Neural progenitor cell (in vitro differentiated cells): Measurements from ENCODE around the gene LELP1. TPM values are rescaled to one million over a fixed set of nuclear protein-coding genes. Genes with fewer than 3 reads are reported as not detected.

Source experiments
- DNase-seq: peaks from one replicate; pipeline ENCODE4 v3.0.0-alpha.2; 2016; ENCODE audit warnings: low spot score
- H2AFZ ChIP-seq: fragments of 200-600 bp; sonication (generic); replicated peaks from 2 replicates; pipeline ENCODE4 v1.6.1; 2016; ENCODE audit warnings: antibody characterized with exemption
- H3F3A ChIP-seq: fragments of 200-600 bp; sonication (generic); 2 replicates; pipeline ENCODE4 v1.6.1; 2016; ENCODE audit warnings: antibody characterized with exemption, low read depth
- H3K27ac ChIP-seq: fragments of 200-600 bp; sonication (generic); 2 replicates; pipeline ENCODE4 v1.5.1; 2016; ENCODE audit warnings: mild to moderate bottlenecking
- H3K27me3 ChIP-seq: fragments of 200-600 bp; sonication (generic); 2 replicates; pipeline ENCODE4 v1.6.1; 2016; ENCODE audit warnings: mild to moderate bottlenecking, moderate library complexity
- H3K36me3 ChIP-seq: fragments of 200-600 bp; sonication (generic); 2 replicates; pipeline ENCODE4 v1.5.1; 2016
- H3K4me1 ChIP-seq: fragments of 200-600 bp; sonication (generic); 2 replicates; pipeline ENCODE4 v1.6.1; 2016; ENCODE audit warnings: mixed run types
- H3K4me2 ChIP-seq: fragments of 200-600 bp; sonication (generic); 2 replicates; pipeline ENCODE4 v1.6.1; 2016
- H3K4me3 ChIP-seq: fragments of 200-600 bp; sonication (generic); 2 replicates; pipeline ENCODE4 v1.5.1; 2016
- H3K79me2 ChIP-seq: fragments of 200-600 bp; sonication (generic); 2 replicates; pipeline ENCODE4 v1.6.1; 2016; ENCODE audit warnings: low read depth
- H3K9ac ChIP-seq: fragments of 200-600 bp; sonication (generic); 2 replicates; pipeline ENCODE4 v1.6.1; 2016
- H3K9me3 ChIP-seq: fragments of 200-600 bp; sonication (generic); 2 replicates; pipeline ENCODE4 v1.5.1; 2016; ENCODE audit warnings: low read depth
- H4K20me1 ChIP-seq: fragments of 200-600 bp; sonication (generic); 2 replicates; pipeline ENCODE4 v1.6.1; 2016; ENCODE audit warnings: low read depth
- H3K27ac Mint-ChIP-seq: 3 replicates; pipeline ENCODE4 v1.8.0; 2021; ENCODE audit warnings: mixed read lengths
- H3K27me3 Mint-ChIP-seq: 2 replicates; pipeline ENCODE4 v1.8.0; 2022; ENCODE audit warnings: low read depth, mild to moderate bottlenecking, inconsistent platforms, moderate library complexity, mixed read lengths; ENCODE audit not compliant: insufficient read depth
- H3K36me3 Mint-ChIP-seq: 3 replicates; pipeline ENCODE4 v1.8.0; 2021; ENCODE audit warnings: mixed read lengths
- H3K4me1 Mint-ChIP-seq: 3 replicates; pipeline ENCODE4 v1.8.0; 2021; ENCODE audit warnings: mixed read lengths
- H3K4me3 Mint-ChIP-seq: 3 replicates; pipeline ENCODE4 v1.8.0; 2021; ENCODE audit warnings: mild to moderate bottlenecking, moderate library complexity, mixed read lengths
- H3K9me3 Mint-ChIP-seq: 3 replicates; pipeline ENCODE4 v1.8.0; 2020; ENCODE audit warnings: mixed read lengths
- EZH2 ChIP-seq: fragments of 200-600 bp; sonication (generic); IDR thresholded peaks from 2 replicates; pipeline ENCODE4 v1.6.1; 2017; ENCODE audit warnings: antibody characterized with exemption, mild to moderate bottlenecking, moderate library complexity
- EZH2phosphoT487 ChIP-seq: fragments of 200-600 bp; sonication (generic); IDR thresholded peaks from 2 replicates; pipeline ENCODE4 v1.6.1; 2017; ENCODE audit warnings: antibody characterized with exemption
- total RNA-seq: library from RNA; depleted of rRNA; stranded (reverse); fragments of >200 nt; gene quantifications from 2 replicates; pipeline ENCODE4 v1.2.3, GENCODE V29; 2015; ENCODE audit warnings: low replicate concordance
- TF ChIP-seq, protein P1 (sequence below): fragments of 200-600 bp; sonication (generic); IDR thresholded peaks from 2 replicates; pipeline ENCODE4 v1.5.1; 2017; ENCODE audit warnings: antibody characterized with exemption, mild to moderate bottlenecking

Gene LELP1
- total RNA-seq, 1 donor from 2014 or later, result not detected

DNA sequence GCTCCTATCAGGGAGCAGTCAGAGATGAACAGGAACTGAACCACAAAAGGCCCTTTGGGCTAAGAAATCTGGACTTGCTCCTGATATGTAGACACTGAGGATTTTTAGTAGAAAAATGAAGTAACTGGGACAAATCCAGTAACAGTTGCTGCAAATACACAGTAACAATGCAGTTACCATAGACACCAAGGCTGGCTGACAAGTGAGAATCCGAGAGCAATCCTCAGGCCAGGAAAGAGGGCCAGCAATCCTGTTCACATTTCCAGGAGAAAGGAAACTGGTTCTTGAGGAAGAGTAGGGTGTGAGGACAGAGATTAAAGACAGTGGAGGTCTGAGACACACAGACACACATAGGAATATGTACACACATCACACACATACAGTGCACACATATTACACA lies 46.9 kb downstream of the LELP1 start:
- no peaks in the 10 kb centered on the region for H3F3A ChIP-seq
- no peaks in the 10 kb centered on the region for H3K36me3 ChIP-seq
- H3K27ac ChIP-seq, result no peak overlapping the region
- no peaks in the 10 kb centered on the region for H3K9me3 ChIP-seq
- peaks cover 7% of the 10 kb centered on the region for H3K27me3 Mint-ChIP-seq
- no peak overlapping the region for H2AFZ ChIP-seq
- H3K27me3 ChIP-seq, result no peaks in the 10 kb centered on the region
- no peak overlapping the region for H3K4me3 ChIP-seq
- no peak overlapping the region for H3K9ac ChIP-seq
- H3K36me3 Mint-ChIP-seq, result no peaks in the 10 kb centered on the region
- no peaks in the 10 kb centered on the region for H3K4me1 ChIP-seq
- no peaks in the 10 kb centered on the region for H3K9me3 Mint-ChIP-seq
- no peak overlapping the region for H3K4me3 Mint-ChIP-seq
- no peak overlapping the region for H3K27ac Mint-ChIP-seq
- H4K20me1 ChIP-seq, result no peaks in the 10 kb centered on the region
- no peaks in the 10 kb centered on the region for H3K79me2 ChIP-seq
- H3K4me2 ChIP-seq, result no peak overlapping the region
- DNase-seq, result no peak
- TF ChIP-seq, protein P1, sequence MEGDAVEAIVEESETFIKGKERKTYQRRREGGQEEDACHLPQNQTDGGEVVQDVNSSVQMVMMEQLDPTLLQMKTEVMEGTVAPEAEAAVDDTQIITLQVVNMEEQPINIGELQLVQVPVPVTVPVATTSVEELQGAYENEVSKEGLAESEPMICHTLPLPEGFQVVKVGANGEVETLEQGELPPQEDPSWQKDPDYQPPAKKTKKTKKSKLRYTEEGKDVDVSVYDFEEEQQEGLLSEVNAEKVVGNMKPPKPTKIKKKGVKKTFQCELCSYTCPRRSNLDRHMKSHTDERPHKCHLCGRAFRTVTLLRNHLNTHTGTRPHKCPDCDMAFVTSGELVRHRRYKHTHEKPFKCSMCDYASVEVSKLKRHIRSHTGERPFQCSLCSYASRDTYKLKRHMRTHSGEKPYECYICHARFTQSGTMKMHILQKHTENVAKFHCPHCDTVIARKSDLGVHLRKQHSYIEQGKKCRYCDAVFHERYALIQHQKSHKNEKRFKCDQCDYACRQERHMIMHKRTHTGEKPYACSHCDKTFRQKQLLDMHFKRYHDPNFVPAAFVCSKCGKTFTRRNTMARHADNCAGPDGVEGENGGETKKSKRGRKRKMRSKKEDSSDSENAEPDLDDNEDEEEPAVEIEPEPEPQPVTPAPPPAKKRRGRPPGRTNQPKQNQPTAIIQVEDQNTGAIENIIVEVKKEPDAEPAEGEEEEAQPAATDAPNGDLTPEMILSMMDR, result no peak
- TF ChIP-seq EZH2 (no peak), EZH2phosphoT487 (no peak)
- no peaks in the 10 kb centered on the region for H3K4me1 Mint-ChIP-seq

DNA sequence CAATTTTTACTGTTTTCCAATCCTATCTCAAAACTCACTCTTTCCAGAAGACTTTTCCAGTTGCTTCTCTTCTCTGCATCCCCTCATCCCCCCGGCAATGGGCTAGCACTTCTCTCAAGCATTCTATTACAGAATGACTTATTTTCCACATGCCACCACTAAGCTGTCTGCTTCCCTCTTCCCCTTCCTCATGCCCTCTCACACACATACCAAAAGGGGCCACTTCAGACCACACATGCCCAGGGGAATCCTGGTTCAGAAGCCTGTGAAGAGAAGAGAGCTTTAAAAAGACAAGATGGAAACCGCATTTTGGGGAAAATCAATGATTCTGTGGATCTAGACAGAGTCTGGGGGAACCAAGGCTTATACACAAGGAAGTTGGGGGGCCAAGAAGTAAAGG lies 47.9 kb downstream of the LELP1 start:
- Histone ChIP-seq H3K4me1 (no peaks in the 10 kb centered on the region), H3K27me3 (no peaks in the 10 kb centered on the region)
- H3K27me3 Mint-ChIP-seq, result peaks cover 12% of the 10 kb centered on the region

DNA sequence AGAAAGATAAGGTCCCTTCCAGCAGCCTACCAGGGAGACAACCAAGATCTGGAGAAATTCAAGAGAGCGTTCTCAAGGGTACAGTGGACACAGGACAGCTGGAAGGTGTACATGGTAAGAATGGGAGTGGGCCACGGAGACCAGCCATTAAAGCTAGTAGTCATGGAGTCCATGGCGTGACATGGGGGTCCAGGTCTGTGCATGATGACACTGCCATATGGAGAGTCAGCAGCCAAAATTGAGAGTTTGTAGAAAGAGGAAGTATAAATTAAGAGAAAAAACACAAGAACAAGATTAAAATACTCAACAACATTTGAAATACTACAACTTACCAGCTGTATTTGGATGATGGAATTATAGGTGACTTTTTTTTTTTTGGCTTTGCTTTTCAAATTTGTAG lies 48.3 kb downstream of the LELP1 start:
- no peak overlapping the region for H3K9ac ChIP-seq
- DNase-seq, result no peak
- H3K4me3 ChIP-seq, result no peak overlapping the region
- TF ChIP-seq, protein P1, result no peak
- TF ChIP-seq EZH2 (no peak), EZH2phosphoT487 (no peak)
- H3K4me1 ChIP-seq, result no peaks in the 10 kb centered on the region
- no peaks in the 10 kb centered on the region for H3K27me3 ChIP-seq
- no peak overlapping the region for H3K27ac ChIP-seq
- no peaks in the 10 kb centered on the region for H3K79me2 ChIP-seq
- H2AFZ ChIP-seq, result no peak overlapping the region
- Mint-ChIP-seq H3K27me3 (peaks cover 13% of the 10 kb centered on the region), H3K4me3 (no peak overlapping the region), H3K27ac (no peak overlapping the region), H3K9me3 (no peaks in the 10 kb centered on the region), H3K4me1 (no peaks in the 10 kb centered on the region), H3K36me3 (no peaks in the 10 kb centered on the region)
- H3K4me2 ChIP-seq, result no peak overlapping the region
- no peaks in the 10 kb centered on the region for H3K36me3 ChIP-seq
- no peaks in the 10 kb centered on the region for H4K20me1 ChIP-seq
- no peaks in the 10 kb centered on the region for H3K9me3 ChIP-seq
- H3F3A ChIP-seq, result no peaks in the 10 kb centered on the region

More for the DNA sequence above, 47.9 kb downstream of the LELP1 start:
- no peaks in the 10 kb centered on the region for H4K20me1 ChIP-seq
- no peak overlapping the region for H2AFZ ChIP-seq
- no peaks in the 10 kb centered on the region for H3K9me3 Mint-ChIP-seq
- H3K4me2 ChIP-seq, result no peak overlapping the region
- no peaks in the 10 kb centered on the region for H3F3A ChIP-seq
- DNase-seq, result no peak
- H3K36me3 ChIP-seq, result no peaks in the 10 kb centered on the region
- H3K9me3 ChIP-seq, result no peaks in the 10 kb centered on the region
- H3K36me3 Mint-ChIP-seq, result no peaks in the 10 kb centered on the region
- H3K4me3 Mint-ChIP-seq, result no peak overlapping the region
- H3K4me3 ChIP-seq, result no peak overlapping the region
- TF ChIP-seq, protein P1, result no peak
- no peak for TF ChIP-seq EZH2
- TF ChIP-seq EZH2phosphoT487, result no peak
- no peak overlapping the region for H3K9ac ChIP-seq
- H3K79me2 ChIP-seq, result no peaks in the 10 kb centered on the region
- no peak overlapping the region for H3K27ac ChIP-seq
- H3K27ac Mint-ChIP-seq, result no peak overlapping the region
- no peaks in the 10 kb centered on the region for H3K4me1 Mint-ChIP-seq
